ENCODE data around the gene ZNF385C.
"Not testable (repeated sequence)": the region's sequence is repeated elsewhere in the genome, so short reads cannot be mapped to it uniquely, and the experiment has no call there.

ZNF385C gene

DNA sequence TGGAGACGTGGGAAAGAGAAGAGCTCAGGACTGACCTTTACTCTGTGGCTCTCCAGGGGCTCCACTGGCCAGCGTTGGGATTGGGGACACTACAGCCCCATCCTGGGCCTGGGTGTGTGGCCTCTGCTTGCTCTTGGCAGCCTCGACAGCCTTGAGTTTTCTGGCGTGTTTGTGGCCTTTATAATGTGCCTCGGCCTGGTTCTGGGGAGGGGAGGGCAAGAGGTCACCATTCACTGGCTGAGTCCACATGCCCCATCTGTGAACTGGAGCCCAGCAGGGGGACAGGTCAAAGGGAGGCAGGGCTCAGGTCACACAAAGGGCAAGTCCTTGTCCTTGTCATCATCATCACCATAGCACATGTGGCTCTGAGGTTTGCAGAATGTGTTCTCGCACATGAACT lies 66.7 kb downstream of the ZNF385C start:
- Mint-ChIP-seq H3K9me3 (no peaks in the 10 kb centered on the region), H3K4me3 (no peak overlapping the region), H3K27me3 (no peaks in the 10 kb centered on the region), H3K27ac (no peak overlapping the region), H3K4me1 (peaks cover 8% of the 10 kb centered on the region), H3K36me3 (peaks cover 2% of the 10 kb centered on the region)

DNA sequence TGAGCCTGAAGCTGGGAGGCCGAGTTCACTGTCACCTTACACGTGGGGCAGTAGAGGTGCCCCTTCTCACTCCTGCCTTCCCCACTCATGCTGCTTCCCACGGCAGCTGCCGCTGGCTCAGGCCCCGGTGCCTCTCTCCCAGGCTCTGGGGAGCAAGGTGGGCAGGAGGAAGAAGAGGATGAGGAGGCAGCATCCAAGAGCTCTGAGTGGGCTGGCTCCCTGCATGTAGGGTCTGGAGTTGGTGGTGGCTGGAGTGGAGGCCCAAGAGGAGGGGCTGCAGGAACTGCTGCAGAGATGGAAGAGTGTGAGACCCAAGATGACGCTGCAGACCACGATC lies 69.5 kb downstream of the ZNF385C start:
- peaks cover 4% of the 10 kb centered on the region for H3K36me3 Mint-ChIP-seq
- H3K9me3 Mint-ChIP-seq: no peaks in the 10 kb centered on the region
- H3K27me3 Mint-ChIP-seq: no peaks in the 10 kb centered on the region
- H3K4me1 Mint-ChIP-seq: peaks cover 9% of the 10 kb centered on the region
- no peak overlapping the region for H3K27ac Mint-ChIP-seq
- no peak overlapping the region for H3K4me3 Mint-ChIP-seq

DNA sequence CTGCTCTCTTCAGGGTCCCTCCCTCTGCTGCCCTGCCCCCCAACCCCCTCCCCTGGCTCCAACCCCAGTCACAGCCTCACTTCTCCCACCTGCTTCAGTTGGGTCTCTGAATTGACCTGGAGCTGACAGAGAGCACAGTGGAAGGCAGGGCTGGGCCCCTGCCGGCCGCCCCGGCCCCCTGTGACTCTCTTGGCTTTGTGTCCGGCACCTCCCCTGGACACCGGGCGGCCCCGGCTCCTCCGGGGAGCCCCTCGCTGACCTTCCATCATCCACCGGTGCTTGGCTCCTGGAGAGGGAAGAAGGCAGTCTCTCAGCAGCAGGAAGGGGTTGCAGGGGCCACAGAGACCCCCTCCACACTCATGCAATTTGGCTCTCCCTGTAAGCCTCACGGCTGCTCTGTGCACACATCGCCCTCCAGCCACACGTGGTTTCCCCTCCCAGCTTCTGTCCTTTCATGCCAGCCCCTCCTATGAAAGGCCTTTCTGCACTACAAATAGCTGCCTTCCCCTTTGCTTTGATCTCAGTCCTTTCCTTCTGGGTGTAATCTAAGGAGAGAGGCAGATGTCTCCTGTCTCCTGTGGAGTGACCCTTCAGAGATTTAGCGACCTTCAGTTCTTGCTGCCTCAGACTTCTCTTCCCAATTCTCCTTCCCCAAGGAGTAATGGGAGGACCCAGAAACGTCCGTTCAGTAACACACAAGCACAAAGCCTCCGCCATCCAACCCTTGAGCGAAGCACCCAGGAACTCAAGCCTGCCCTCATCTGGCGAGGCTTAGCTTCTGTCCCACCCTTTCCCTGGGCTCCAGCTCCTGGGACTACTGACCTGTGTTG lies 70.1 kb downstream of the ZNF385C start:
- no peak overlapping the region for H3K4me3 Mint-ChIP-seq
- no peaks in the 10 kb centered on the region for H3K27me3 Mint-ChIP-seq
- H3K4me1 Mint-ChIP-seq: peaks cover 6% of the 10 kb centered on the region
- no peak overlapping the region for H3K27ac Mint-ChIP-seq
- H3K9me3 Mint-ChIP-seq: no peaks in the 10 kb centered on the region
- peaks cover 4% of the 10 kb centered on the region for H3K36me3 Mint-ChIP-seq

DNA sequence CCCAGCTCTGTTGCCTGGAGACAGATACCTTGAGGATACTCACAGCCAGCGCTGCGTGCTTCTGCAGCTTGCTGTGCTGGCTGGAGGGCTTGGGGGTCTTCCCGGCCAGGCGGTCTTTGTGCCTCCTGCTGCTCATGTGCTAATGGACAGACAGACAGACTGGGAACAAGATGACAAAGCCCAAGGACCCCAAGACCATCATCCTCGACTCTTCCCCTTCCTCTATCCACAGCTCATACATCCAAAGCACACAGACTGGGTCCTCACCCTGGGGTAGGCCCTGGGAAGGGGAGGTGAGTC lies 70.7 kb downstream of the ZNF385C start:
- H3K4me1 Mint-ChIP-seq: peaks cover 6% of the 10 kb centered on the region
- H3K27ac Mint-ChIP-seq: no peak overlapping the region
- no peak overlapping the region for H3K4me3 Mint-ChIP-seq
- H3K27me3 Mint-ChIP-seq: no peaks in the 10 kb centered on the region
- H3K36me3 Mint-ChIP-seq: peaks cover 4% of the 10 kb centered on the region
- H3K9me3 Mint-ChIP-seq: no peaks in the 10 kb centered on the region

GRCh38 chr17:42026857-42027589 lies 71.2 kb downstream of the ZNF385C start:
- H3K36me3 Mint-ChIP-seq: peaks cover 8% of the 10 kb centered on the region
- H3K4me3 Mint-ChIP-seq: no peak overlapping the region
- no peak overlapping the region for H3K27ac Mint-ChIP-seq
- H3K9me3 Mint-ChIP-seq: no peaks in the 10 kb centered on the region
- no peaks in the 10 kb centered on the region for H3K27me3 Mint-ChIP-seq
- H3K4me1 Mint-ChIP-seq: peaks cover 10% of the 10 kb centered on the region

- no peaks in the 10 kb centered on the region for H3K27me3 Mint-ChIP-seq
- no peak overlapping the region for H3K4me3 Mint-ChIP-seq
- peaks cover 18% of the 10 kb centered on the region for H3K4me1 Mint-ChIP-seq
- H3K9me3 Mint-ChIP-seq: no peaks in the 10 kb centered on the region
- H3K36me3 Mint-ChIP-seq: peaks cover 10% of the 10 kb centered on the region
- no peak overlapping the region for H3K27ac Mint-ChIP-seq
These were observed 72.3 kb downstream of the ZNF385C start for GRCh38 chr17:42025936-42026335.

GRCh38 chr17:42025191-42025579 lies 73.1 kb downstream of the ZNF385C start:
- Mint-ChIP-seq H3K4me3 (no peak overlapping the region), H3K4me1 (peaks cover 24% of the 10 kb centered on the region), H3K27ac (no peak overlapping the region), H3K9me3 (no peaks in the 10 kb centered on the region), H3K27me3 (no peaks in the 10 kb centered on the region), H3K36me3 (peaks cover 10% of the 10 kb centered on the region)

DNA sequence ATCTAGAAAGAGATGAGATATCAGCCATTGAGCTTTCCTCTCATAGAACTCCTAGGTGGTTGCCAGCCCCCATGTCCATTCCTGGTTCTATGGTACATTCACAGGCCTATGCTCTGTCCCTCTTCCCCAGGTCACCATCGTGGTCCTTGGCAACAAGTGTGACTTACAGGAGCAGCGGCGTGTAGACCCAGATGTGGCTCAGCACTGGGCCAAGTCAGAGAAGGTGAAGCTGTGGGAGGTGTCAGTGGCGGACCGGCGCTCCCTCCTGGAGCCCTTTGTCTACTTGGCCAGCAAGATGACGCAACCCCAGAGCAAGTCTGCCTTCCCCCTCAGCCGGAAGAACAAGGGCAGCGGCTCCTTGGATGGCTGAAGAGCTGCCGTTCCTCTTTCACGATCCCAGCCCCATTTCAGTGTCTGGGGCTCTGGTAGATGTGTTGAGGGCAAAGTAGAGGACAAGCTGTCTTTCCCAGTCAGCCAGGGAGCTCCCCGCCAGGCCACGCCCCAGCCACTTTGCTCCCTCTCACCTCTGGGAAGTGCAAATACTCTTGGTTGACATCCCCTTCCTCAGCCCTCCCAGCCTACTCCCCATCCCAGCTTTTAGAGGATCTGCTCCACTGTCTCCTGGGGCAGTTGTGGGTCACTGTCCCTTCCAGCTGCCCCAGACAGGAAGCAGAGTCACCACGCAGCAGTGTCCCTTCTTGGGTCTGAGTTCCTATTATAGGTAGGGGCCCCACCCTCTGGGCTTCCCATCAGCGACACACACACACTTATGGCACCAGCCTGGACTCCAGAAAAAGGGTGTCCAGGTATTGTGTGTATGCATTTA lies 74.5 kb downstream of the ZNF385C start:
- no peak overlapping the region for H3K4me3 Mint-ChIP-seq
- H3K27ac Mint-ChIP-seq: no peak overlapping the region
- H3K27me3 Mint-ChIP-seq: no peaks in the 10 kb centered on the region
- H3K36me3 Mint-ChIP-seq: peaks cover 10% of the 10 kb centered on the region
- H3K4me1 Mint-ChIP-seq: peaks cover 34% of the 10 kb centered on the region
- no peaks in the 10 kb centered on the region for H3K9me3 Mint-ChIP-seq

DNA sequence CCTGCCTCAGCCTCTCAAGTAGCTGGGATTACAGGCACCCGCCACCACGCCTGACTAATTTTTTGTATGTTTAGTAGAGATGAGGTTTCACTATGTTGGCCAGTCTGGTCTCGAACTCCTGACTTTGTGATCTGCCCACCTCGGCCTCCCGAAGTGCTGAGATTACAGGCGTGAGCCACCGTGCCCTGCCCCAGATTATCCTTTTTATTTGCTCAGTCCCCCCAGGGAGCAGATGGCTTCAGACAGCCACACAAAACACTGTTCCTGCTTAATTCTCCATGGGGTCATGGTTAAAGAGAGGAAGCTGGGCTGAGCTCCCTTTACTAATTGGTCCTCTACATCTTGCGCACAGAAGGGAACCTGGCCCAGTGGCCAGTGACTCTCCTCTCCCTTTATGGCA lies 77.4 kb downstream of the ZNF385C start:
- peaks cover 50% of the 10 kb centered on the region for H3K4me1 Mint-ChIP-seq
- peak overlapping the region; percentile 98 for H3K4me3 Mint-ChIP-seq
- H3K36me3 Mint-ChIP-seq, H3K27ac Mint-ChIP-seq, H3K9me3 Mint-ChIP-seq, H3K27me3 Mint-ChIP-seq: not testable (repeated sequence)

- Mint-ChIP-seq H3K36me3 (peaks cover 8% of the 10 kb centered on the region), H3K27me3 (no peaks in the 10 kb centered on the region), H3K4me1 (peaks cover 54% of the 10 kb centered on the region), H3K4me3 (peak within 1 kb of the TSS; percentile 98), H3K27ac (peak within 1 kb of the TSS; percentile 95), H3K9me3 (no peaks in the 10 kb centered on the region)
These were observed 78.5 kb downstream of the ZNF385C start, which contains the start of gene NKIRAS2 for GRCh38 chr17:42019509-42020404. TSS of gene NKIRAS2 (plus strand) at chr17:42020090. CDS start at chr17:42021578, 1,488 bp downstream.

DNA sequence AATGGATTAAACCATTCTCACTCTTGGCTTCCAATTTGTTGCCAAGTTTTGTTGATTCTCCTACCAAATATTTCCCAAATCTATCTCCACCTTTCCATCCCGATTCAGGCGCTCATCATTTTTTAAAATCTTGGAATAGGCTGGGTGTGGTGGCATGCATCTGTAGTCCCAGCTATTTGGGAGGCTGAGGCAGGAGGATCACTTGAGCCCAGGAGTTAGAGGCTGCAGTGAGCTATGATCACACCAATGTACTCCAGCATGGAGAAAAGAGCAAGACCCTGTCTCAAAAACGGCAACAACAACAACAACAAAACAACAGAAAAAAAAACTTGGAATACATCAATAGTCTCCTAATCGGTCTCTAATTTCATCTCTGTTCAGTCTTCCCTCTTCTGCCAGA lies 79.3 kb downstream of the ZNF385C start:
- Mint-ChIP-seq H3K36me3 (peaks cover 7% of the 10 kb centered on the region), H3K4me3 (peak overlapping the region; percentile 94), H3K27ac (no peak overlapping the region), H3K4me1 (peaks cover 52% of the 10 kb centered on the region), H3K27me3 (no peaks in the 10 kb centered on the region), H3K9me3 (no peaks in the 10 kb centered on the region)

- peaks cover 57% of the 10 kb centered on the region for H3K4me1 Mint-ChIP-seq
- peak overlapping the region; percentile 94 for H3K4me3 Mint-ChIP-seq
- no peaks in the 10 kb centered on the region for H3K9me3 Mint-ChIP-seq
- peak overlapping the region; percentile 89 for H3K27ac Mint-ChIP-seq
- H3K36me3 Mint-ChIP-seq: peaks cover 7% of the 10 kb centered on the region
- H3K27me3 Mint-ChIP-seq: no peaks in the 10 kb centered on the region
These were observed 79.9 kb downstream of the ZNF385C start for GRCh38 chr17:42018339-42018738.

DNA sequence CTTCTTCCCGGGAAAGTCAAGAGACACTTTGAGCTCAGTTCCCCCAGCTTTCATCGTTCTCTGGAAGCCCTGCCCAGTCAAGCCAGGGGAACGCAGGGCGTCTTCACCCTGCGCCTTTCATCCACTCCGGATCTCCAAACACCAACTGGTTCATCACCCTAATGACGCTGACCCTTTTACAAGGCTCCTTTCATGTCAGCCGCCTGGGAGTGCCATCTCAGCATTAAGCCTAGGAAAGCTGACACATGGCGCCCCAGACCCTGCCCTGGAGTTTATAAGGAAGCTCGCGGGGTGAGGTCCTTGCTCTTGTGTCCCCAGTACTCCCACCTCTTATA lies 80.4 kb downstream of the ZNF385C start:
- peak overlapping the region; percentile 94 for H3K4me3 Mint-ChIP-seq
- peak overlapping the region; percentile 89 for H3K27ac Mint-ChIP-seq
- H3K9me3 Mint-ChIP-seq: no peaks in the 10 kb centered on the region
- no peaks in the 10 kb centered on the region for H3K27me3 Mint-ChIP-seq
- H3K36me3 Mint-ChIP-seq: peaks cover 7% of the 10 kb centered on the region
- H3K4me1 Mint-ChIP-seq: peaks cover 61% of the 10 kb centered on the region

GRCh38 chr17:42016941-42017865 lies 81.1 kb downstream of the ZNF385C start, which contains the start of gene DNAJC7:
TSS of gene DNAJC7 (minus strand) at chr17:42017439. CDS start at chr17:42017416, 23 bp downstream.
- peaks cover 63% of the 10 kb centered on the region for H3K4me1 Mint-ChIP-seq
- H3K9me3 Mint-ChIP-seq: no peaks in the 10 kb centered on the region
- H3K4me3 Mint-ChIP-seq: peak within 1 kb of the TSS; percentile 94
- H3K36me3 Mint-ChIP-seq: peaks cover 5% of the 10 kb centered on the region
- no peaks in the 10 kb centered on the region for H3K27me3 Mint-ChIP-seq
- peak within 1 kb of the TSS; percentile 96 for H3K27ac Mint-ChIP-seq

All from activated naive CD4-positive, alpha-beta T cell treated with anti-CD3 and anti-CD28 coated beads, Interleukin-2, amount 50 U/mL, for 24 hours (primary cell).